Choroid plexus epithelial cell (primary cell): ENCODE data around the gene TMC5.

ENCODE experiments used
- DNase-seq: peaks from one replicate; pipeline ENCODE4 v3.0.0-alpha.2; 2010; ENCODE audit warnings: low read depth
- H3K4me3 ChIP-seq: 2 replicates; pipeline ENCODE4 v1.5.1; 2011; ENCODE audit warnings: low read depth, mild to moderate bottlenecking, control low read depth, low read length, moderate library complexity
- CTCF ChIP-seq: conservative IDR thresholded peaks from 2 replicates; pipeline ENCODE4 v1.5.1; 2011; ENCODE audit warnings: low read depth, mild to moderate bottlenecking, control low read depth, inconsistent platforms, low read length, moderate library complexity

TMC5 gene

GRCh38 chr16:19458722-19459379 is 41.2 kb downstream of the TMC5 start:
- H3K4me3 ChIP-seq: no peak overlapping the region
- TF ChIP-seq CTCF: no peak
- no peak for DNase-seq

- no peak for TF ChIP-seq CTCF
These were observed 42.7 kb downstream of the TMC5 start for GRCh38 chr16:19460397-19460796.

DNA sequence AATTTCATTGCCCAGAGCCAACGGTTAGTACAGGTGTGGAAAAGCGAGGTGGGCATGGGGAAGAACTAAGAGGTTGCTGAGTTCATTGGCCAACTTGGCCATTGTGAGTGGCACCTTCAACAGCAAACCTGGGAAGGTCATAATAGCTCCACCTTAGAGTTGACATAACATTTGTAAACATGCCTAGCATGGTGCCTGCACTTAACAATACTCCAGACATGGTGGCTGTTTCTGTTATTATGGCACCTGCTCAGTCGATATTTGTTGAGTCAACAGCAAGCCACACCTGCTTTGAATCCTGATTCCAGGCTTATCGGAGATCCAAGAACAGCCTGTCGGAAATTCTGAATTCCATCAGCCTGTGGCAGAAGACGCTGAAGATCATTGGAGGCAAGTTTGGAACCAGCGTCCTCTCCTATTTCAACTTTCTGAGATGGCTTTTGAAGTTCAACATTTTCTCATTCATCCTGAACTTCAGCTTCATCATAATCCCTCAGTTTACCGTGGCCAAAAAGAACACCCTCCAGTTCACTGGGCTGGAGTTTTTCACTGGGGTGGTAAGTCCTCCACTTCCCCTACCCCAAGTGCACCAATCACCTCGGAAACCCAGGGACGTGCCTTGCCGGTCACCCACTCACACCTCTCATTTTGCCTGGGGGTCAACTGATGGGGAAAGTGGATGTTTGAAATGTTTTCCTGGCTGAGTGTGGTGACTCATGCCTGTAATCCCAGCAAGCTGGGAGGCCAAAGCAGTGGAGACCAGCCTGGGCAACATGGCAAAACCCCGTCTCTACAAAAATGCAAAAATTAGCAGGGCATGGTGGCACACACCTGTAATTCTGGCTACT is 46.0 kb downstream of the TMC5 start:
- DNase-seq: no peak
- no peak overlapping the region for H3K4me3 ChIP-seq

More at GRCh38 chr16:19460397-19460796, 42.7 kb downstream of the TMC5 start:
- no peak overlapping the region for H3K4me3 ChIP-seq
- no peak for DNase-seq

GRCh38 chr16:19468300-19468699 is 50.6 kb downstream of the TMC5 start:
- H3K4me3 ChIP-seq: no peak overlapping the region
- TF ChIP-seq CTCF: no peak
- DNase-seq: no peak

More for the DNA sequence above, 46.0 kb downstream of the TMC5 start:
- TF ChIP-seq CTCF: no peak

DNA sequence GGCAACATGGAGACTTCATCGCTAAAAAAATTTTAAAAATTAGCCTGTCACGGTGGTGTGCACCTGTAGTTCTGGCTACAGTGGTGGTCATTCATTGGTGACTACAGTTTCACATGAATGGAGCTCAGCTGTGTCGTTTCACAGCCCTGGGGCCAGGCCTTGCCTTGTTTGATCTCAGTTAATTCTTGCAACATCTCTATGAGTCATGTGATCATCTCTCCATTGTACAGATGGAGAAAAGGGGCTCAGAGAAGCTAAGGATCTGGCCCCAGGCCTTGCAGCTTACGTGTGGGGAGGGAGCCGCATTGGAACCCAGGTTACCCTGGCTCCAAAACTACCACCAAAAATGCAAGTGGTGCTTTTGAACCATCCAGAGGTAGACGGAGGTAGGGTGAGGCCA is 54.8 kb downstream of the TMC5 start:
- TF ChIP-seq CTCF: no peak
- no peak overlapping the region for H3K4me3 ChIP-seq
- no peak for DNase-seq

DNA sequence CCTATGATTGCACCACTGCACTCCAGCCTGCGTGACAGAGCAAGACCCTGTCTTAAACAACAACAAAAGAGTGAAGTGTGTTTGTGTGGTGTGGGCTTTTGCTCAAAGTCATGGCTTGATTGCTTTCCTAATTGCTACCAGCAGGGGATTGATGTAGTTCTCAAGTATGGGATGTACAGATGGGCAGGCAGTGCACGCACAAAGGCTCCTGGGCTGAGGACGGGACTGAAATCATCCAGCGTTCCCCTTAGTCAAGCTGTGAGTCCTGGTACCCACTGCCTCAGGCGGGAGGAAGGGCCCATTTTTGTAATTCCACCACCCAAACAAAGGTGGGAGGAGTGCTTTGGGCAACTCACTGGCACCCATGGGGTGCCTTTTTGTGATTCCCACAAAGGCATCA is 56.9 kb downstream of the TMC5 start:
- no peak overlapping the region for H3K4me3 ChIP-seq
- no peak for TF ChIP-seq CTCF
- DNase-seq: no peak

- DNase-seq: no peak
- TF ChIP-seq CTCF: no peak
- H3K4me3 ChIP-seq: no peak overlapping the region
These were observed 60.8 kb downstream of the TMC5 start for GRCh38 chr16:19478505-19478904.
